Measurements from ENCODE around the gene SLC29A3.

The SLC29A3 gene

GRCh38 chr10:71333129-71333887 is 14.2 kb downstream of the SLC29A3 start:
- TF ChIP-seq CTCF (IDR thresholded peaks at IDR 0.05) = no peak

- TF ChIP-seq CTCF (IDR thresholded peaks at IDR 0.05) = no peak
These were observed 15.2 kb downstream of the SLC29A3 start for GRCh38 chr10:71334221-71334791.

- TF ChIP-seq CTCF (IDR thresholded peaks at IDR 0.05) = no peak
These were observed 16.2 kb downstream of the SLC29A3 start for GRCh38 chr10:71335173-71335708.

GRCh38 chr10:71336632-71337031 is 17.6 kb downstream of the SLC29A3 start:
- TF ChIP-seq CTCF (IDR thresholded peaks at IDR 0.05) = no peak

GRCh38 chr10:71337219-71337701 is 18.2 kb downstream of the SLC29A3 start:
- no peak for TF ChIP-seq CTCF (IDR thresholded peaks at IDR 0.05)

GRCh38 chr10:71338728-71339495 is 19.9 kb downstream of the SLC29A3 start:
- TF ChIP-seq CTCF (IDR thresholded peaks at IDR 0.05) = no peak

- no peak for TF ChIP-seq CTCF (IDR thresholded peaks at IDR 0.05)
These were observed 20.9 kb downstream of the SLC29A3 start for GRCh38 chr10:71339796-71340589.
